Measurements from ENCODE around the gene PCSK6. TPM values are rescaled to one million over a fixed set of nuclear protein-coding genes. Genes with fewer than 3 reads are reported as not detected.

The PCSK6 gene
- total RNA-seq, 2 experiments from 2014 or later, result 0.57 TPM; not detected in 1

GRCh38 chr15:101275018-101275417 is 214.5 kb downstream of the PCSK6 start:
- Histone ChIP-seq H2AFZ (ENCODE audit: low read length) (no peak overlapping the region), H3K4me2 (ENCODE audit: low read length) (no peak overlapping the region), H3K9me2 (ENCODE audit: insufficient read depth, low read length) (no peaks in the 10 kb centered on the region), H3K27ac (ENCODE audit: low read depth, low read length, poor library complexity, severe bottlenecking) (no peak overlapping the region), H3K4me1 (ENCODE audit: insufficient read depth, low read length, poor library complexity, severe bottlenecking) (peaks cover 14% of the 10 kb centered on the region), H3K79me2 (ENCODE audit: insufficient read depth, low read depth, low read length) (peaks cover 17% of the 10 kb centered on the region; the same call in 1 of the 2 replicates), H3K9me3 (ENCODE audit: low read length) (no peaks in the 10 kb centered on the region), H3K36me3 (ENCODE audit: insufficient read depth, low read length) (peaks cover 67% of the 10 kb centered on the region), H3K4me3 (ENCODE audit: low read depth, low read length, poor library complexity, severe bottlenecking) (no peak overlapping the region), H4K20me1 (ENCODE audit: insufficient read depth, low read length) (no peaks in the 10 kb centered on the region; the same call in 1 of the 2 replicates)
- no TSS peak for BruUV-seq (replicated peaks)
- CTCF ChIA-PET (ENCODE audit: unreplicated experiment), result no interaction called here
- no peak for DNase-seq (ENCODE audit: low spot score)
- intact Hi-C loops (cut with micrococcal nuclease; ENCODE audit: unreplicated experiment), result no loop called here
- TF ChIP-seq CTCF (conservative IDR thresholded peaks at IDR 0.05; ENCODE audit: low read length) (no peak), EZH2phosphoT487 (IDR thresholded peaks at IDR 0.05; ENCODE audit: borderline replicate concordance, low read depth, low read length) (no peak)
- POLR2A ChIA-PET, result interaction anchor here (0.7 kb wide), 1 partner anchor 228 kb away, joined by 3 read pairs; no protein-coding TSS in a partner anchor

- no peak overlapping the region for H3K4me3 ChIP-seq (ENCODE audit: low read depth, low read length, poor library complexity, severe bottlenecking)
- peaks cover 66% of the 10 kb centered on the region for H3K36me3 ChIP-seq (ENCODE audit: insufficient read depth, low read length)
- ChIA-PET POLR2A (interaction anchor here (0.8 to 1.2 kb wide), 3 partner anchors 12 to 183 kb away, joined by 3 to 4 read pairs (median 4); no protein-coding TSS in a partner anchor), CTCF (ENCODE audit: unreplicated experiment) (no interaction called here)
- H3K79me2 ChIP-seq (ENCODE audit: insufficient read depth, low read depth, low read length), result peaks cover 17% of the 10 kb centered on the region; the same call in 1 of the 2 replicates
- TF ChIP-seq EZH2phosphoT487 (IDR thresholded peaks at IDR 0.05; ENCODE audit: borderline replicate concordance, low read depth, low read length) (no peak), CTCF (conservative IDR thresholded peaks at IDR 0.05; ENCODE audit: low read length) (no peak)
- no peaks in the 10 kb centered on the region for H3K9me2 ChIP-seq (ENCODE audit: insufficient read depth, low read length)
- BruUV-seq (replicated peaks), result no TSS peak
- no peak overlapping the region for H2AFZ ChIP-seq (ENCODE audit: low read length)
- no peak for DNase-seq (ENCODE audit: low spot score)
- no peak overlapping the region for H3K27ac ChIP-seq (ENCODE audit: low read depth, low read length, poor library complexity, severe bottlenecking)
- peaks cover 14% of the 10 kb centered on the region for H3K4me1 ChIP-seq (ENCODE audit: insufficient read depth, low read length, poor library complexity, severe bottlenecking)
- H4K20me1 ChIP-seq (ENCODE audit: insufficient read depth, low read length), result no peaks in the 10 kb centered on the region; the same call in 1 of the 2 replicates
- H3K9me3 ChIP-seq (ENCODE audit: low read length), result no peaks in the 10 kb centered on the region
- H3K4me2 ChIP-seq (ENCODE audit: low read length), result no peak overlapping the region
- intact Hi-C loops (cut with micrococcal nuclease; ENCODE audit: unreplicated experiment), result no loop called here
Observed at GRCh38 chr15:101273534-101273933, 216.0 kb downstream of the PCSK6 start.

GRCh38 chr15:101272584-101272983 is 216.9 kb downstream of the PCSK6 start:
- peaks cover 11% of the 10 kb centered on the region for H3K4me1 ChIP-seq (ENCODE audit: insufficient read depth, low read length, poor library complexity, severe bottlenecking)
- ChIA-PET CTCF (ENCODE audit: unreplicated experiment) (no interaction called here), POLR2A (interaction anchor here (0.5 to 1.2 kb wide), 3 partner anchors 11 to 383 kb away, joined by 3 to 4 read pairs (median 3); no protein-coding TSS in a partner anchor)
- H3K27ac ChIP-seq (ENCODE audit: low read depth, low read length, poor library complexity, severe bottlenecking), result no peak overlapping the region
- peaks cover 65% of the 10 kb centered on the region for H3K36me3 ChIP-seq (ENCODE audit: insufficient read depth, low read length)
- H3K4me2 ChIP-seq (ENCODE audit: low read length), result no peak overlapping the region
- peaks cover 17% of the 10 kb centered on the region; the same call in 1 of the 2 replicates for H3K79me2 ChIP-seq (ENCODE audit: insufficient read depth, low read depth, low read length)
- H3K9me3 ChIP-seq (ENCODE audit: low read length), result no peaks in the 10 kb centered on the region
- H2AFZ ChIP-seq (ENCODE audit: low read length), result no peak overlapping the region
- H3K4me3 ChIP-seq (ENCODE audit: low read depth, low read length, poor library complexity, severe bottlenecking), result no peak overlapping the region
- no peaks in the 10 kb centered on the region; the same call in 1 of the 2 replicates for H4K20me1 ChIP-seq (ENCODE audit: insufficient read depth, low read length)
- H3K9me2 ChIP-seq (ENCODE audit: insufficient read depth, low read length), result no peaks in the 10 kb centered on the region
- TF ChIP-seq CTCF (conservative IDR thresholded peaks at IDR 0.05; ENCODE audit: low read length) (no peak), EZH2phosphoT487 (IDR thresholded peaks at IDR 0.05; ENCODE audit: borderline replicate concordance, low read depth, low read length) (no peak)
- intact Hi-C loops (cut with micrococcal nuclease; ENCODE audit: unreplicated experiment), result no loop called here
- no peak for DNase-seq (ENCODE audit: low spot score)
- BruUV-seq (replicated peaks), result no TSS peak
